Measurements from ENCODE around the gene OSBPL1A.

DNA sequence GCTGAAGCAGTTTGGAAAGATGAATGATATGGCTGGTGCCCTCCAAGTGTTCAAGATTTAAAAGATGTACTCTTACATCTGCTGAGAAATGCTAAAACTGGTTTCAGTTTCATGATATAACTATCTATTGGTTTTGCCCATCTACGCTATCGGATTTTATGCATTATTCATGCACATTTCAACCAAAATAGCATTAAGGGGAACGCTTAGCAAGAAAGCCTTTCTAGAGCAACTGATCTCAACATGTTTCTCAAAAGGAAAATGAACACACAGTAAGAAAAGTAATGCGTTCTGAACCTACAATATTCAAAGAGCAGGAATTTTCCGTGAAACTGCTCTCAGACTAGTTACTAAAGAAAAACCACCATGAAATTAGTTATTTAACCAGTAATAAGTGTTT is 164.8 kb downstream of the OSBPL1A start:
- TF ChIP-seq, protein P1, sequence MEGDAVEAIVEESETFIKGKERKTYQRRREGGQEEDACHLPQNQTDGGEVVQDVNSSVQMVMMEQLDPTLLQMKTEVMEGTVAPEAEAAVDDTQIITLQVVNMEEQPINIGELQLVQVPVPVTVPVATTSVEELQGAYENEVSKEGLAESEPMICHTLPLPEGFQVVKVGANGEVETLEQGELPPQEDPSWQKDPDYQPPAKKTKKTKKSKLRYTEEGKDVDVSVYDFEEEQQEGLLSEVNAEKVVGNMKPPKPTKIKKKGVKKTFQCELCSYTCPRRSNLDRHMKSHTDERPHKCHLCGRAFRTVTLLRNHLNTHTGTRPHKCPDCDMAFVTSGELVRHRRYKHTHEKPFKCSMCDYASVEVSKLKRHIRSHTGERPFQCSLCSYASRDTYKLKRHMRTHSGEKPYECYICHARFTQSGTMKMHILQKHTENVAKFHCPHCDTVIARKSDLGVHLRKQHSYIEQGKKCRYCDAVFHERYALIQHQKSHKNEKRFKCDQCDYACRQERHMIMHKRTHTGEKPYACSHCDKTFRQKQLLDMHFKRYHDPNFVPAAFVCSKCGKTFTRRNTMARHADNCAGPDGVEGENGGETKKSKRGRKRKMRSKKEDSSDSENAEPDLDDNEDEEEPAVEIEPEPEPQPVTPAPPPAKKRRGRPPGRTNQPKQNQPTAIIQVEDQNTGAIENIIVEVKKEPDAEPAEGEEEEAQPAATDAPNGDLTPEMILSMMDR (IDR thresholded peaks at IDR 0.05), result no peak
- TF ChIP-seq, protein P2, sequence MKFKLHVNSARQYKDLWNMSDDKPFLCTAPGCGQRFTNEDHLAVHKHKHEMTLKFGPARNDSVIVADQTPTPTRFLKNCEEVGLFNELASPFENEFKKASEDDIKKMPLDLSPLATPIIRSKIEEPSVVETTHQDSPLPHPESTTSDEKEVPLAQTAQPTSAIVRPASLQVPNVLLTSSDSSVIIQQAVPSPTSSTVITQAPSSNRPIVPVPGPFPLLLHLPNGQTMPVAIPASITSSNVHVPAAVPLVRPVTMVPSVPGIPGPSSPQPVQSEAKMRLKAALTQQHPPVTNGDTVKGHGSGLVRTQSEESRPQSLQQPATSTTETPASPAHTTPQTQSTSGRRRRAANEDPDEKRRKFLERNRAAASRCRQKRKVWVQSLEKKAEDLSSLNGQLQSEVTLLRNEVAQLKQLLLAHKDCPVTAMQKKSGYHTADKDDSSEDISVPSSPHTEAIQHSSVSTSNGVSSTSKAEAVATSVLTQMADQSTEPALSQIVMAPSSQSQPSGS (CRISPR knock-in tag; IDR thresholded peaks at IDR 0.05; ENCODE audit: borderline replicate concordance, low read depth), result no peak

Measured in WTC11 (cell line).